KG1 (cell line): ENCODE data around the gene OR5AL1.
"Not testable (repeated sequence)": the region's sequence is repeated elsewhere in the genome, so short reads cannot be mapped to it uniquely, and the experiment has no call there.

ENCODE experiments used
- DNase-seq: peaks from one replicate; lab custom pipeline; 2025; lab: John Stamatoyannopoulos, UW

Gene OR5AL1

DNA sequence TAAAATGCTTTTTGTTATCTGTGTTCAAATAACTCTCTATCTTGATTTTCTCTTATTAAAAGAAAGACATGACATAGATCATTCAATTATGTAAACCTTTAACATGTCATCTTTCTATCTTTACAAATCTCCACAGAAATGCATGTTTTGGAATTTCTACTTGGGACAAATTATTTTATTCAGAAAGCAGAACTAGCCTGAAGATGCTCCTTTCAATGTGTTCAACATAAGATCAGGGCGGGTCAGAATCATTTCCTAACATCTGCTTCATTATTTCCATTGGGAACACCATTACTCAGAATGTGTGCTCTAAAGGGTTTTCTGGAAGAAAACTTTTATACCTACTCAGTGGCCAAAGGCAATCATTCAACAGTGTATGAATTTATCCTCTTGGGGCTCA, at the start of gene OR5AL1:
Gene OR5AL1, plus strand, starts transcription at position 301 of the 400 bp plus-strand sequence.
- no peak for DNase-seq

DNA sequence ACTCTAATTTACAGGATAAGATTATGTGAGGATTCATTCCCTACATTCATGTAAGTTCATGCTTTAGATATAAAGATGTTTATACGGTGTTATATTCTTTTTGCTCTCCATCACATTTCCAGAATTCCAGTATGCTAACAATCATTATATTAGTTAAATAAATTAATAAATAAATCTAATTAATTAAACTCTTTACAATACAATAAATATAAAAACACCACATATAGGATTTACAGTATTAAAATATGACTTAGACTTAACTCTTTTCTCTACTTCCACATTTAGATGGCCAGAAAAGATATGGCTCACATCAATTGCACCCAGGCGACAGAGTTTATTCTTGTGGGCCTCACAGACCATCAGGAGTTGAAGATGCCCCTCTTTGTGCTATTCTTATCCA, 37.2 kb upstream of the OR5AL1 start, which contains the start of gene OR8U1:
Gene OR8U1, plus strand, starts transcription at position 301 of the 400 bp plus-strand sequence. Its CDS starts 0 bp downstream, at position 301.
- no peak for DNase-seq

DNA sequence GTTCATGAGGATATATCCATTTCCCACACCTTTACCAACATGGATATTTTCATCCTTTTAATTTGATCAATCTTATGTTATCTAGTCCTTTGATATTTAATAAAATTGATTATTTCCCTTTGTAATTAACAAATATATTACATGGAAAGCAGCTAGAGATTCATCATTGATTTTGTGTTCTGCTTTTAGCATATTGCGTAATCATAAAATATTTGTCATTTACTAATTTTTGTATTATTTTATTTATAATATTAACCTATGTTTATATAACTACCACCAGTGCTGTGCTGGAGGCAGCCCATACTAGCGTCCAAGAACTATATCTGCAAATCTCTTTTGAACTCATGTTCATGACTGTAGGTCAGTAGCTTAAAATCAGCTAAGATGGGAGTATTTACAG, 32.4 kb upstream of the OR5AL1 start:
- DNase-seq = no peak

DNA sequence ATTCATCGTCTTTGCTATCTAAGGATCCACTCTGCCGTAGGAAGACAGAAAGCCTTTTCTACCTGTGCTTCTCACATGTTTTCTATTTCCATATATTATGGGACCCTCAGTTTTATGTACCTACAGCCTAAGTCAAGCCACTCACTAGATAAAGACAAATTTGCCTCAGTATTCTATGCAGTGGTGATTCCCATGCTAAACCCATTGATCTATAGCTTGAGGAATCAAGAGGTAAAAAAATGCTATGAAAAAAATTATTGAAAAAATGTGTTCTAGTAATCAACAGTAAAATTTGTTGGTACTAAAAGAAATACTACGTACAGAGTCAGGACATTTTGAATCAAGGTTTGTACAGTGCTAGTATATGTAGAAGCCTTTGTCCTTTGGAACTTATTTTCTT, 18.1 kb upstream of the OR5AL1 start:
- DNase-seq = no peak

DNA sequence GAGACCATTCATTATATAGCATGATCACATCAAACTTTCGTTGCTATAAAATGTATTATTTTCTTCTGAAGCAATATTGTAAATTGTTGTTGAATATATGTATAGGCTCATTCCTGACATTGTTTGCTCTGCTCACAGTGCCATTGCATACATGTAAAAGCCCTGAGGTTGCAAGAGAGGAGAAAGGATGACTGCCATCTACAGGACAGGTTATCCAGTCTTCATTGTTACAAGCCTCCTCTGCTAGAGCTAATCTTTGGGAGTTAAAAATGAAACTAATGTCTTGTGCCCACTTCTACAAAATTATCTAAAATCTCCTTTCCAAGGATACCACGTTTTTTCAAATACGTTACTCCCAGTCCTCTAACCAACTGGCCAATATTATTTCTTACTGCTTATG, 16.4 kb upstream of the OR5AL1 start:
- no peak for DNase-seq

DNA sequence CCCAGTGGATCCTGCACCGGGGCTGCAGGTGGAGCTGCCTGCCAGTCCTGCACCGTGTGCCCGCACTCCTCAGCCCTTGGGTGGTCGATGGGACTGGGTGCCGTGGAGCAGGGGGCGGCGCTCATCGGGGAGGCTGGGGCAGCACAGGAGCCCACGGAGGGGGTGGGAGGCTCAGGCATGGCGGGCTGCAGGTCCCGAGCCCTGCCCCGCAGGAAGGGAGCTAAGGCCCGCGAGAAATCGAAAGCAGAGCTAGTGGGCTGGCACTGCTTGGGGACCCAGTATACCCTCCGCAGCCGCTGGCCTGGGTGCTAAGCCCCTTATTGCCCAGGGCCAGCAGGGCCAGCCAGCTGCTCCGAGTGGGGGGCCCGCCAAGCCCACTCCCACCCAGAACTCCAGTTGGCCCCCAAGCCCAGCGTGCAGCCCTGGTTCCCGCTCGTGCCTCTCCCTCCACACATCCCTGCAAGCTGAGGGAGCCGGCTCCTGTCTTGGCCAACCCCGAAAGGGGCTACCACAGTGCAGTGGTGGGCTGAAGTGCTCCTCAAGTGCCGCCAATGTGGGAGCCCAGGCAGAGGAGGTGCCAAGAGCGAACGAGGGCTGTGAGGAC, 10.5 kb upstream of the OR5AL1 start:
- DNase-seq = not testable (repeated sequence)

DNA sequence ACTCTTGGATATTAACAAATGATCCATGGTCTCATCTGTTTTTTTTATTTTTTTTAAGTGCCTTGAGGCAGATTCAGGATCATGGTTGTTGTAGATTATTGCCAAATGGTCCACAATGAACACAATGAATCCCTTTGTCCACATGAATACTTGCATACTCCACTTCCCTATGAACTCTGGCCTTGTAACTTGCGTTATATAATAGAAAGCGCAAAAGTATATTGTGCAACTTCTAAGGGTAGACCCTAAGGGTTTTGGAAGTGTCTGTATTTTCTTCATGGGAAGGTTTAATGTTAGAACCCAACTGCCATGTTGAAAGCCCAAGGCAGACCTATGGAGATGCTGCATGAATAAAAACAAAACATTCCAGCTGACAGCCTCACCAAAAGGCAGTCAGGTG, 8.1 kb upstream of the OR5AL1 start:
- no peak for DNase-seq

DNA sequence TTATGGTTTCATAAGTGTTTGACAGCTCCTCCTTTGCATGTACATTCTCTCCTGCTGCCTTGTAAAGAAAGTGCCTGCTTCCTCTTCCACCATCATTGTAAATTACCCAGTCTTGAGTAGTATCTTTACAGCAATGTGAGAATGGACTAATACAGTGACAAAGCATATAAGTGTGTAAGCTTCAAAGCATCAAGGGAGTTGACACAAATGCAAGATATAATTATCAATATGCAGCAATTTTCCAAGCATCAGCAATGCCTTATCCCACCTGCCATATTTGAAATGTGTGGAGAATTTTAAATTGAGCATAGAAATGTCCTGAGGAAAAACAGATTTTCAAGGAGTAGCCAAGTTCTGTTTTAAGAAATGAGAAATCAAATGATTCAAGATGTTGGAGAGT, 1.7 kb upstream of the OR5AL1 start:
- DNase-seq = no peak

DNA sequence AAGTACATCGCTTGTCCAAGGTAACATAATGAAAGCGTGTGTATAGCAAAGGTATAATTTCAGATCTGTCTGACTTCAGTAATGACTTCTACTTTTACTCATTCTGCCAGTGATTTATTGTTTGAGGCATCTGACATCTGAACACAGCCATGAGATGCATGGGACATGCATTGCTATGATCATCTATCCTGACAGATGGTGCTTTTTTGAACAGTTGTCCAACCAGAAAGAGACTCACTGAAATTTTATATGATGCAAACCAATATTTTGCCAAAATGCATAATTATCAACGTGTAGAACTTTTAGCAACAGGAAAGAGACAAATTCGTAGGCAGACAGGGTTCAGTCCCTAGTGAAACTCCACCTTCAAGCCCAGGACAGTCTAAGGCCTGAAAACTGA, 41.0 kb downstream of the OR5AL1 start:
- DNase-seq = no peak

DNA sequence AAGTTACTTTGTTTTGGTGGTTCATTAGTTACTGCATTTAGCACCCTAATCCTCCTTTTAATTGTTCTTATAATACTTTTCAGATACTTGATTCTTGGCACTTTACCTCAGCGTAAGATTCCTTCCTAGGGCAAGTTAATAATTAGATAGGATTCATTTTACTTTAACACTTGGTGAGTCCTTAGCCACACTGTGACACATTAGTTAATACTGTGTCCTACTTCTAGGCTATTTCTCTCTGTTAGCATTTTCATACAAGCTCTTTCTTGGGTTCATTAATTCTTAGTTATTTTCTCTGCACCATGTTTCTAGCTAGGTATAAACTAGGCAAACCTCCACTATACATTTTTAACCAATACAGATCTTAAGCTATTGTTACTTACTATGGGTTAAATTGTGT, 44.6 kb downstream of the OR5AL1 start:
- no peak for DNase-seq
